ENCODE results near the gene DTX2.
"Not testable (repeated sequence)": the region's sequence is repeated elsewhere in the genome, so short reads cannot be mapped to it uniquely, and the experiment has no call there.

- TF ChIP-seq CTCF (IDR thresholded peaks at IDR 0.05; ENCODE audit: low read depth, low read length); POLR2A (IDR thresholded peaks at IDR 0.05; ENCODE audit: extremely low read depth, insufficient read length); MAX (IDR thresholded peaks at IDR 0.05; ENCODE audit: low read depth, low read length); MYC (IDR thresholded peaks at IDR 0.05; ENCODE audit: low read depth, low read length): not testable (repeated sequence)
Measured at GRCh38 chr7:76551992-76552391, 90.5 kb downstream of the DTX2 start.
